GM23338 (cell line): ENCODE measurements around the gene KRT75. TPM values are rescaled to one million over a fixed set of nuclear protein-coding genes. Genes with fewer than 3 reads are reported as not detected.

Experiments
- ATAC-seq: fragments of 200-7000 bp; cut with Tn5 transposase; 3 replicates; pipeline ENCODE4 v1.9.1; 2020
- DNase-seq: peaks from one replicate; pipeline ENCODE4 v3.0.0-alpha.2; 2015; ENCODE audit warnings: low spot score
- H2AFZ ChIP-seq: fragments of 200-600 bp; sonication (generic); 2 replicates; pipeline ENCODE4 v1.8.0; 2016; ENCODE audit warnings: antibody characterized with exemption, mild to moderate bottlenecking, moderate library complexity
- H3F3A ChIP-seq: fragments of 200-600 bp; sonication (generic); replicated peaks from 2 replicates; pipeline ENCODE4 v1.8.0; 2017; ENCODE audit warnings: antibody characterized with exemption, mixed run types, low read depth
- H3K27ac ChIP-seq: fragments of 200-600 bp; sonication (generic); 2 replicates; pipeline ENCODE4 v1.6.1; 2016; ENCODE audit warnings: low read depth
- H3K27me3 ChIP-seq: fragments of 200-600 bp; sonication (generic); 2 replicates; pipeline ENCODE4 v1.8.0; 2016; ENCODE audit warnings: mild to moderate bottlenecking, mixed run types, moderate library complexity; ENCODE audit not compliant: insufficient read depth
- H3K36me3 ChIP-seq: fragments of 200-600 bp; sonication (generic); 2 replicates; pipeline ENCODE4 v1.8.0; 2016; ENCODE audit warnings: mild to moderate bottlenecking; ENCODE audit not compliant: insufficient read depth
- H3K4me1 ChIP-seq: fragments of 200-600 bp; sonication (generic); 2 replicates; pipeline ENCODE4 v1.8.0; 2016; ENCODE audit warnings: mild to moderate bottlenecking, moderate library complexity; ENCODE audit not compliant: insufficient read depth
- H3K4me2 ChIP-seq: fragments of 200-600 bp; sonication (generic); 2 replicates; pipeline ENCODE4 v1.7.1; 2017; ENCODE audit warnings: mixed run types
- H3K4me3 ChIP-seq: fragments of 200-600 bp; sonication (generic); 2 replicates; pipeline ENCODE4 v1.6.1; 2016; ENCODE audit warnings: mixed run types
- H3K79me2 ChIP-seq: fragments of 200-600 bp; sonication (generic); replicated peaks from 2 replicates; pipeline ENCODE4 v1.8.0; 2017; ENCODE audit warnings: mild to moderate bottlenecking; ENCODE audit not compliant: insufficient read depth
- H3K9me2 ChIP-seq: fragments of 200-600 bp; sonication (generic); 2 replicates; pipeline ENCODE4 v1.8.0; 2017; ENCODE audit not compliant: insufficient read depth
- H4K20me1 ChIP-seq: fragments of 200-600 bp; sonication (generic); replicated peaks from 2 replicates; pipeline ENCODE4 v1.8.0; 2017; ENCODE audit warnings: mild to moderate bottlenecking; ENCODE audit not compliant: insufficient read depth
- H3K27ac Mint-ChIP-seq: 2 replicates; pipeline ENCODE4 v1.8.0; 2020; ENCODE audit warnings: inconsistent platforms, mild to moderate bottlenecking, moderate library complexity, mixed read lengths
- H3K27me3 Mint-ChIP-seq: 3 replicates; pipeline ENCODE4 v1.8.0; 2022; ENCODE audit warnings: low read depth, mild to moderate bottlenecking, moderate library complexity, mixed read lengths, inconsistent platforms; ENCODE audit not compliant: insufficient read depth, poor library complexity
- H3K36me3 Mint-ChIP-seq: 3 replicates; pipeline ENCODE4 v1.8.0; 2021; ENCODE audit warnings: low read depth, mild to moderate bottlenecking, inconsistent platforms, moderate library complexity, mixed read lengths
- H3K4me1 Mint-ChIP-seq: 3 replicates; pipeline ENCODE4 v1.8.0; 2020; ENCODE audit warnings: mild to moderate bottlenecking, inconsistent platforms, mixed read lengths
- H3K4me3 Mint-ChIP-seq: 3 replicates; pipeline ENCODE4 v1.8.0; 2021; ENCODE audit warnings: moderate library complexity, mild to moderate bottlenecking, inconsistent platforms, mixed read lengths
- H3K9me3 Mint-ChIP-seq: 3 replicates; pipeline ENCODE4 v1.8.0; 2020; ENCODE audit warnings: moderate library complexity, mild to moderate bottlenecking, inconsistent platforms, mixed read lengths
- CREB1 ChIP-seq: fragments of 250-450 bp; sonication (Bioruptor Pico); IDR thresholded peaks from 2 replicates; pipeline ENCODE4 v1.5.0; 2020; ENCODE audit warnings: low read depth, mild to moderate bottlenecking, moderate library complexity
- JUNB ChIP-seq: IDR thresholded peaks from one replicate; pipeline ENCODE4 v1.6.1; 2016; ENCODE audit warnings: antibody characterized with exemption; ENCODE audit not compliant: unreplicated experiment
- NANOG ChIP-seq: IDR thresholded peaks from 2 replicates; pipeline ENCODE4 v1.6.1; 2016; ENCODE audit warnings: antibody characterized with exemption, borderline replicate concordance
- POLR2AphosphoS5 ChIP-seq: IDR thresholded peaks from 2 replicates; pipeline ENCODE4 v1.6.1; 2016; ENCODE audit warnings: antibody characterized with exemption, low read depth
- ZNF114 ChIP-seq: fragments of 250-450 bp; sonication (Bioruptor Pico); IDR thresholded peaks from 2 replicates; pipeline ENCODE4 v1.5.0; 2020; ENCODE audit warnings: mild to moderate bottlenecking, moderate library complexity
- ZNF331 ChIP-seq: fragments of 250-450 bp; sonication (Bioruptor Pico); IDR thresholded peaks from 2 replicates; pipeline ENCODE4 v1.5.0; 2020; ENCODE audit warnings: low read depth, mild to moderate bottlenecking, moderate library complexity
- polyA plus RNA-seq: library from polyadenylated mRNA; unstranded; fragments of >200 nt; fragmentation: Nextera tagmentation; extraction: Ambion mirVana; gene quantifications from 2 replicates; pipeline ENCODE4 v1.2.1, GENCODE V29; 2016
- total RNA-seq: library from RNA; depleted of rRNA; stranded (reverse); fragments of >200 nt; shearing (Covaris generic); gene quantifications from 2 replicates; pipeline ENCODE4 v1.2.3, GENCODE V29; 2014
- TF ChIP-seq, protein P1 (sequence below), 2 experiments: fragments of 200-600 bp in 1 of 2; sonication (generic) in 1 of 2; conservative IDR thresholded peaks; 2 replicates each; pipeline versions ENCODE4 v1.5.1 to v1.6.1; 2016 to 2017; ENCODE audit warnings: antibody characterized with exemption in 2 of 2, low read depth in 2 of 2, mild to moderate bottlenecking in 2 of 2, moderate library complexity in 1 of 2
- TF ChIP-seq, protein P2 (sequence below): IDR thresholded peaks from one replicate; pipeline ENCODE4 v1.6.1; 2018; ENCODE audit warnings: antibody characterized with exemption; ENCODE audit not compliant: unreplicated experiment

The KRT75 gene
- total and polyA plus RNA-seq, 2 experiments from 2014 or later, result not detected

DNA sequence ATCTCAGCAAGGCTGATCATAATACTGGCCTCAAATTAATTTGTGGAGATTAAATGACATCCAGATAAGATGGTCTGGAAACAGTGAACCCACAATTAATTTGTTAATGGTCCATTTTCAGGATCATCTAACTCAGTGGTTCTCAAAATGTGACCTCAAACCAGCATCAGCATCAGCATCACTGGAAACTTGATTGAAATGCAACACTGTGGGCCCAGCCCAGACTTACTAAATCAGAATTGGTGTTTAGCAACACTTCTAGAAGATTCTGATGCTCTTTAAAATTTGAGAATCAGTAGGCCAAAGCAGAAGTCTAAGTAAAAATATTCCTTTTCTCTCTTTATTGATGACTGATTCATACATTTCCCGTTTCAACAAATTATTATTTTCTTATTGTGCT is 17.4 kb downstream of the KRT75 start (continued):
- TF ChIP-seq, protein P1, sequence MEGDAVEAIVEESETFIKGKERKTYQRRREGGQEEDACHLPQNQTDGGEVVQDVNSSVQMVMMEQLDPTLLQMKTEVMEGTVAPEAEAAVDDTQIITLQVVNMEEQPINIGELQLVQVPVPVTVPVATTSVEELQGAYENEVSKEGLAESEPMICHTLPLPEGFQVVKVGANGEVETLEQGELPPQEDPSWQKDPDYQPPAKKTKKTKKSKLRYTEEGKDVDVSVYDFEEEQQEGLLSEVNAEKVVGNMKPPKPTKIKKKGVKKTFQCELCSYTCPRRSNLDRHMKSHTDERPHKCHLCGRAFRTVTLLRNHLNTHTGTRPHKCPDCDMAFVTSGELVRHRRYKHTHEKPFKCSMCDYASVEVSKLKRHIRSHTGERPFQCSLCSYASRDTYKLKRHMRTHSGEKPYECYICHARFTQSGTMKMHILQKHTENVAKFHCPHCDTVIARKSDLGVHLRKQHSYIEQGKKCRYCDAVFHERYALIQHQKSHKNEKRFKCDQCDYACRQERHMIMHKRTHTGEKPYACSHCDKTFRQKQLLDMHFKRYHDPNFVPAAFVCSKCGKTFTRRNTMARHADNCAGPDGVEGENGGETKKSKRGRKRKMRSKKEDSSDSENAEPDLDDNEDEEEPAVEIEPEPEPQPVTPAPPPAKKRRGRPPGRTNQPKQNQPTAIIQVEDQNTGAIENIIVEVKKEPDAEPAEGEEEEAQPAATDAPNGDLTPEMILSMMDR (conservative IDR thresholded peaks at IDR 0.05; ENCODE audit: low read depth in 2 of 2), result no peak
- no peak for TF ChIP-seq ZNF331 (CRISPR knock-in tag)
- no peak for TF ChIP-seq JUNB
- TF ChIP-seq, protein P2, sequence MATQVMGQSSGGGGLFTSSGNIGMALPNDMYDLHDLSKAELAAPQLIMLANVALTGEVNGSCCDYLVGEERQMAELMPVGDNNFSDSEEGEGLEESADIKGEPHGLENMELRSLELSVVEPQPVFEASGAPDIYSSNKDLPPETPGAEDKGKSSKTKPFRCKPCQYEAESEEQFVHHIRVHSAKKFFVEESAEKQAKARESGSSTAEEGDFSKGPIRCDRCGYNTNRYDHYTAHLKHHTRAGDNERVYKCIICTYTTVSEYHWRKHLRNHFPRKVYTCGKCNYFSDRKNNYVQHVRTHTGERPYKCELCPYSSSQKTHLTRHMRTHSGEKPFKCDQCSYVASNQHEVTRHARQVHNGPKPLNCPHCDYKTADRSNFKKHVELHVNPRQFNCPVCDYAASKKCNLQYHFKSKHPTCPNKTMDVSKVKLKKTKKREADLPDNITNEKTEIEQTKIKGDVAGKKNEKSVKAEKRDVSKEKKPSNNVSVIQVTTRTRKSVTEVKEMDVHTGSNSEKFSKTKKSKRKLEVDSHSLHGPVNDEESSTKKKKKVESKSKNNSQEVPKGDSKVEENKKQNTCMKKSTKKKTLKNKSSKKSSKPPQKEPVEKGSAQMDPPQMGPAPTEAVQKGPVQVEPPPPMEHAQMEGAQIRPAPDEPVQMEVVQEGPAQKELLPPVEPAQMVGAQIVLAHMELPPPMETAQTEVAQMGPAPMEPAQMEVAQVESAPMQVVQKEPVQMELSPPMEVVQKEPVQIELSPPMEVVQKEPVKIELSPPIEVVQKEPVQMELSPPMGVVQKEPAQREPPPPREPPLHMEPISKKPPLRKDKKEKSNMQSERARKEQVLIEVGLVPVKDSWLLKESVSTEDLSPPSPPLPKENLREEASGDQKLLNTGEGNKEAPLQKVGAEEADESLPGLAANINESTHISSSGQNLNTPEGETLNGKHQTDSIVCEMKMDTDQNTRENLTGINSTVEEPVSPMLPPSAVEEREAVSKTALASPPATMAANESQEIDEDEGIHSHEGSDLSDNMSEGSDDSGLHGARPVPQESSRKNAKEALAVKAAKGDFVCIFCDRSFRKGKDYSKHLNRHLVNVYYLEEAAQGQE, result no peak
- no peak for TF ChIP-seq ZNF114 (CRISPR knock-in tag)
- no peak for TF ChIP-seq CREB1 (CRISPR knock-in tag)
- no peak for TF ChIP-seq POLR2AphosphoS5
- TF ChIP-seq NANOG, result no peak

DNA sequence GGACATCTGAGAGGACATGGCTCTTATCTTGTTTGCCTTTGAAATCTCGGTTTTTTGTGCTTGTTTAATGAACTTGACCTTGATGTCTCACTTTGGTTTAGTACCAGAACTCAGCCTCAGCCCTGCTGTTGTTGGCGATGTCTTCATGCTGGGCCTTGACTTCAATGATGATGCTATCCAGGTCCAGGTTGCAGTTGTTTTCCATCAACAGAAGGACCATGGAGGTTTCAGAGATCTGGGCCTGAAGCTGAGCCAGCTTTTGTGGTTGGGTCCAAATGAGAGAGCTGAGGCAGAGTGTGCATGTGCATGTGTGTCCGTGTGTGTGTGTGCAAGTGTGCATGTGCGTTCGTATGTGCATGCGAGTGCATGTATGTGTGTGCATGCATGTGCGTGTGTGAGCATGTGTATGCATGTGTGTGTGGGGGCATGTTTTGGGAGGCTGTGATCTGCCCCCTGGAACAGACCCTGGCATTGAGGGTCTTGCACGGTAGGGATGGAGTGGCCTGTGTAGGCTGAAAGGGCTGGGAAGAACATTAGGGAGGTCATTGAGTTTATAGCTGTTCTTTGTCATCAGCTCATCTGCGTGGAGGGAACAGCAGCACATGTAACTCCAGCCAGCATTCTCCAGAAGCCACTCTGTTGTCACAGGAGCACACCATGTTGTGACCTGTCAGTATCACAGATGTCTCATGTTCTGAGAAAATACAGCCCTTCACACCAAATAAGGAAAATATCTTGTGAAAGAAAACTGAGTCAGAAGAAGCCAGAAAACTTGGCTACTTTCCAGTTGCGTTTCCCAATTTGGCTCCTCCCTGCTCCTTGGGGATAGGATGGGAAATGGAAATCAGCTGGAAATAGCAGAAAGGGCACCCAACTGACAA is 18.1 kb downstream of the KRT75 start:
- Histone ChIP-seq H3K36me3 (no peaks in the 10 kb centered on the region), H3K4me3 (no peak overlapping the region), H3K9me2 (0 out of 2 replicates have a peak, but pooled peaks cover 3% of the 10 kb centered on the region), H3K79me2 (no peaks in the 10 kb centered on the region), H3K4me2 (no peak overlapping the region), H3K27me3 (no peaks in the 10 kb centered on the region), H2AFZ (no peak overlapping the region), H3K4me1 (no peaks in the 10 kb centered on the region), H4K20me1 (no peaks in the 10 kb centered on the region), H3K27ac (no peak overlapping the region), H3F3A (no peaks in the 10 kb centered on the region)
- peaks cover 3% of the 10 kb centered on the region for H3K27me3 Mint-ChIP-seq
- H3K27ac Mint-ChIP-seq, result no peak overlapping the region
- no peaks in the 10 kb centered on the region for H3K36me3 Mint-ChIP-seq
- ATAC-seq, result no peak
- peaks cover 4% of the 10 kb centered on the region; the same call in 1 of the 3 replicates for H3K4me1 Mint-ChIP-seq
- no peak overlapping the region for H3K4me3 Mint-ChIP-seq
- peaks cover 1% of the 10 kb centered on the region for H3K9me3 Mint-ChIP-seq
- no peak for DNase-seq
- TF ChIP-seq, protein P2, result no peak
- TF ChIP-seq, protein P1 (conservative IDR thresholded peaks at IDR 0.05; ENCODE audit: low read depth in 2 of 2), result no peak
- TF ChIP-seq ZNF331 (CRISPR knock-in tag) (no peak), CREB1 (CRISPR knock-in tag) (no peak), NANOG (no peak)
